GM21381 (cell line): ENCODE measurements around the gene KLHL13.
"Not testable (repeated sequence)": the region's sequence is repeated elsewhere in the genome, so short reads cannot be mapped to it uniquely, and the experiment has no call there.

Experiments used
- ATAC-seq: cut with Tn5 transposase; IDR thresholded peaks from one replicate; pipeline ENCODE4 v1.9.1; 2021; ENCODE audit warnings: mild to moderate bottlenecking, moderate library complexity; ENCODE audit not compliant: unreplicated experiment

Gene KLHL13

DNA sequence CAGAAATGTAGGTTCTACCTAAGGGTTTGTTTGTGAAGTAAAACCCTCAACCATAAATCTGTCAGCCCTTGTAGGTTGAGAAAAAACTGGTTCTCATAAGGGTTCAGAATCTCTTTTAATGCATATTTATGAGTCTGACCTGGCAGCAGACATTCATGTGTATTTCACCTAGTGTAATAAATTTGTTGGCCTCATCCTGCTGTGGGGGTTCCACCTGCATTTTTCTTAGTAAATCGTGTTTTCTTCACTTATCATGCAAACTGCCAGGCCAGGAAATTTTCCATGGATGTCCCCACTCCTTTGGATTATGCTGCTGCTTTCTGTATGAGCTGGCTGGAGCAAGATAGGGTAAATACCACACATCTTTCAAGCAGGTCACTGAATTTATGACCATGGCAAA lies 42.4 kb downstream of the KLHL13 start:
- no peak for ATAC-seq

GRCh38 chrX:118066867-118067515 lies 49.6 kb downstream of the KLHL13 start:
- ATAC-seq, result no peak

DNA sequence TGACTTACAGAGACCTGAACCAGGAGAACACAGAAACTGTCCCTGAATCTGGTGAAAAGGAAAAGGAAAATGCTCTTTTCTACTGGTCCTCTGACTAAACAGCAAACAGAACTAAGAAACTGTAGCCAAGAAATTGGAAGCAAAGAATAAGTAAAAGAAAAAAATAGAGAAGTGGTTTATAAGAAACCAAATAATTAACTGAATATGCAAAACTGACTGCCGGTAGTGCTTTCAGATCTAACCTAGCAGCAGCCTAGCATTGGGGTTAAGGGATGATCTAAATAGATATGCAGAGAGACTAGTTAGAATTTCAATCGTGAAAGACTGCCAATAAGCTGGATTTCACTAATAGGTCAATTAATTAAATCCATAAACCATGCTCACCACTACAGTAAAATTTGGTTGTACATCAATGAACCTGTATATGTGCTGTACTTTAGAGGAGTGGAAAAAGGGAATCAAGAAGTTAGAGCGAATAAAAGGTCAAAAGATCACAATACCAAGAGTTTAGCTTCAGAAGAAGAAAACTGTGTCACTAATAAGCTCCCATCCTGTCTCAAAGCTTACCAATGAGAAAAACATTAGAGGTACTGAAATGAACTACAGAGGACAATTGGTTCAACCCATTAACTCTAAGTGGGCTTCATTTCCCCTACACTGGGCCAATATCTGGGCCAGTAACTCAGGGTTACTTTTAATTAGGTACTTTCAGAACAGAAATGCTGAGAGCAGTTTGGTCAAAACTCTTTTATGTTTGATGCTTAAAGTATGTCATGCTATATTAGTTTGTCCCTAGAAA lies 53.6 kb downstream of the KLHL13 start:
- ATAC-seq, result peak; percentile 79

GRCh38 chrX:118062048-118062789 lies 54.4 kb downstream of the KLHL13 start:
- ATAC-seq, result peak; percentile 27

DNA sequence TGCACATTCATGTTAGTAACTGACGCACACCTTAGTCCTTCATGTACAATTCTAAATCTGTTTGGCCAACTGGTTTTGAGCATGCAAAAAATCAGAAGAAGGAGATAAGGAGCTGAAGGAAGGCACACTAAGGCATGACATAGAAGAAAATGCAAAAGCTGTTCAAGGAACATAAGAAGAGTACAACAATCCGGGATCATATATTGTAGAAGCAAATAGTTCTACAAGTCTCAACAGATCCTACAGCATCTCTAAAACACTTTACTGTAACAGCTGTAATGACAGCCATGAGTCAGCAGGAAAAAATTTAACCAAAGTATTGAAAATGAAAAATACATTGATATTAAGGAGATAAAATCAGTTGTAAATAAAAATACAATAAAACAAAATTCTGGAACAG lies 57.7 kb downstream of the KLHL13 start:
- ATAC-seq, result no peak

DNA sequence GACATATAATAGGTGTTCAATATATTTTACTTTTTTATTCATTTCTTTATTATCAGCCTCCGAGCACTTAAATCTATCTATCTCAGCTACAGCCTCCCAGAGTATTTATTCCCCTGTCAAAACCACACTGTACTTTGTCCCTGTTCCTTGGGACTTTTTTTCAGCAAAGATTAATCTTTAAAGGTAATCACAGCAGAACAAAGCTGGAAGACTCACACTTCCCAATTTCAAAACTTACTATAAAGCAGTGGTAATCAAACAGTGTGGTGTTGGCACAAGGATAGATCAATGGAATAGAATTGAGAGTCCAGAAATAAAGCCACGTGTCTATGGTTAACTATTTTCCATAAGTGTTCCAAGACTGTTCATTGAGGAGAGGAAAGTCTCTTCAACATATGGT lies 59.7 kb downstream of the KLHL13 start:
- ATAC-seq, result no peak

GRCh38 chrX:118049713-118050112 lies 66.9 kb downstream of the KLHL13 start:
- ATAC-seq, result no peak

DNA sequence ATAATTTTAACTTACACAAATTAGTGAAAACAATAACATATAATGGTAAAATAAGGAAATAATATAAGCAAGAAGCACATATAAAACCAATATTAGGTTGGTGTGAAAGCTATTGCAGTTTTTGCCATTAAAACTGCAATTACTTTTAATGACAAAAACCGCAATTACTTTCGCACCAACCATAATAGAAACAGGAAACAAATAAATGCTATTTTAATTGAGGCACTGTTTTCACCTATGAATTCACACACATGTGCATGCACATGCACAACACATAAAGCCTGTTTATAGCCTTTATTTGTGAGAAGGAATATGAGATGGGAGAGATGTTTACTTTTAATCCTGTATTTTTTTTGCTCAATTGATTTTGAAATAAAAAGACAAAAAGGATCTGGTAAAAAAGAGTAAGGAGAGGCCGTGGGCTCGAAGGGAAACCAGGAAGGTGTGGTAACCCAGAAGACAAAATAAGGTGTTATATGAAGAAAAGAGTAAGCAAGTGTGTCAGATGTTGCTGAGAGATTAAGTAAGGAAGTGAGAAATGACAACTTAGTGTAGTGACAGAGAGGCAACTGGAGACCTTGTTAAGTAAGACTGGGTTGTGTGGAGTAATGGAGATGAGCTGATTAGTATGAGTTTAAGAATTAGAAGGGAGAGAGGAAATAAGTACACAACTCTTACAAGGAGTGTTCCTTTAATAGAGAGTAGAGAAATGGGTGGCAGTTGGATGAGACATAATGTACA lies 69.0 kb downstream of the KLHL13 start:
- peak; percentile 55 for ATAC-seq

GRCh38 chrX:118039591-118039990 lies 77.0 kb downstream of the KLHL13 start:
- ATAC-seq, result no peak

DNA sequence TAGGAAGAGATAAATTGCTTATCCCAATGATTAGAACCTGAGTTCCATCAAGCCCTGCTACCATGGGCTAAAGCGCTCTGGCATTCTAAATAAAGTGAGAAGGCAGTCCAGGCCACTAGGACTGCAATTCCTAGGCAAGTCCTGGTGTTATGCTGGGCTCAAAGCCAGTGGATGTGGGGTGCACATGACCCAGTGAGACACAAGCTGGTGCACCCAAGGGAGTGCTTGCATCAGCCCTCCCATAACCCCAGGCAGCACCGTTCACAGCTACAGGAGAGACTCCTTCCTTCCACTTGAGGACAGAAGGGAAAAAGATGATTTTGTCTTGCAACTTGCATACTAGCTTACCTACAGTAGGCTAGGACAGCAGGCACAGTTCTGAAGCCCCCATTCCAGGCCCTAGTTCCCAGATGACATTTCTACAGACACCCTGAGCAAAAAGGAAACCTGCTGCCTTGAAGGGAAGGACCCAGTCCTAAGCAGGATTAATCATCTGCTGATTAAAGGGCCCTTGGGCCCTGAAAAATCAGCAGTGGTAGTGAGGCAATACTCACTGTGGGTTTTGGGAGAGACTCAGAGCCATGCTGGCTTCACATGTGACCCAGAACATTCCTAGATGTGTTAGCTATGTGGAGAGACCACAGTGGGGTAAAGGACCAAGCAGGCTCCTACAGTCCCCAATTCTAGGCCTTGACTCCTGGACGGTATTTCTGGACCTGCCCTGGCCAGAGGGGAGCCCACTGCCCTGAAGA lies 77.8 kb downstream of the KLHL13 start:
- ATAC-seq, result no peak

- no peak for ATAC-seq
Measured at GRCh38 chrX:118026631-118027030, 90.0 kb downstream of the KLHL13 start.

DNA sequence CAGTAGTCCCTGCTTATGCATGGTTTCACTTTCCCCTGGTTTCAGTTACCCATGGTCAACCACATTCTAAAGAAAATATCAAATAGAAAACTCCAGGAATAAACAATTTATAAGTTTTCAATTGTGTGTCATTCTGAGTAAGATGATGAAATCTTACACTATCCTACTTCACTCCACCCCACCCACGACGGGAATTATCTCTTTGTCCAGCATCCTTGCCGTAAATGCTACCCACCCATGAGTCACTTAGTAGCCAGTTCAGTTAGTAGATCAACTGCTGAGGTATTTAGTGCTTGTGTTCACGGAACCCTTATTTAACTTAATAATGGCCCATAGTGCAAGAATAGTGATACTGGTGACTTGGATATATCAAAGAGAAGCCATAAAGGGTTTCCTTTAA lies 91.4 kb downstream of the KLHL13 start:
- no peak for ATAC-seq

DNA sequence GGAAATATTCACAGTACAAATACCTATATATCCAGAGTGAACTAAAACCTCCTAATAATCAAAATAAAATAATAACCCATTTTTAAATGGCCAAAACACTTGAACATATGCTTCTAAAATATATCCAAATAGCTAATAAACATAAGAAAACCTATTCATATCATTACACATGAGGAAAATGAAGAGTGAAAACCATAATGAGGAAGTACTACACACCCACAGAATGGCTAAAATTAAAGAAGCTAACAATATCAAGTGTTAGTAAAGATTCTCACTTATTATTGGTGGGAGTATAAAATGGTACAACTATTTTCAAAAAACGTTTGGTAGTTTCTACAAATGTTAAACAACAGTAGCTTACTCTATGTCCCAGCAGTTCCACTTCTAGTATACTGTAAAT lies 92.1 kb downstream of the KLHL13 start:
- ATAC-seq, result no peak

DNA sequence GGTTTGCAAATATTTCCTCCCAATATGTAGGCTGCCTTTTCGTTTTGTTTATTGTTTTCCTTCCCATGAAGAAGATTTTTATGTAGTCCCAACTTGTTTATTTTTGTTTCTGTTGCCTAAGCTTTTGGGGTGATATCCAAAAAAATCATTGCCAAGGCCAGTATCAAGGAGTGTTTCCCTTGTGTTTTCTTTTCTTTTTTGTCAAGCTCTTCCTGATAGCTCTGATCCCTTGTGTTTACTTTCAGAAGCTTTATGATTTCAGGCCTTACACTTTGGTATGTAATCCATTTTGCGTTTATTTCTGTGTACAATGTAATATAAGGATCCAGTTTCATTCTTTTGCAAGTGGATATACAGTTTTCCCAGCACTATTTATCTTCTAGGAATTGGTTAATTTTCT lies 93.9 kb downstream of the KLHL13 start:
- no peak for ATAC-seq

DNA sequence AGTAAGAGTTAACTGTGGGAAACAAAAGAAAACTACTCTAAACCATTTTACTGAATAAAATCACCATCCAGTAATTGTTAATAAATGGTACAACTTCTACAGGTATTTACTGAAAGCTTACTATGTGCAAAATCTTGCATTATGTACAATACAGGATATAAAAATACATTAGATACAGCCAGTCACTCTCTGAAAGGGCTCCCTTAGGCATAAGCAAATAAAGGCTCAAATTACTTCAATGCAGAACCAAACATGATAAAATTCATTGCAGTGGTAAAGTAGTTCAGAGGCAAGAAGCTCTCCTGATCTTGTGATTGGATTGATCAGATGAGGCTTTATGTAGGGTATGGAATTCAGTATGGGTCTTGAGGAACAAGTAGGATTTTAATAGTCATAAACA lies 100.2 kb downstream of the KLHL13 start:
- ATAC-seq, result no peak

DNA sequence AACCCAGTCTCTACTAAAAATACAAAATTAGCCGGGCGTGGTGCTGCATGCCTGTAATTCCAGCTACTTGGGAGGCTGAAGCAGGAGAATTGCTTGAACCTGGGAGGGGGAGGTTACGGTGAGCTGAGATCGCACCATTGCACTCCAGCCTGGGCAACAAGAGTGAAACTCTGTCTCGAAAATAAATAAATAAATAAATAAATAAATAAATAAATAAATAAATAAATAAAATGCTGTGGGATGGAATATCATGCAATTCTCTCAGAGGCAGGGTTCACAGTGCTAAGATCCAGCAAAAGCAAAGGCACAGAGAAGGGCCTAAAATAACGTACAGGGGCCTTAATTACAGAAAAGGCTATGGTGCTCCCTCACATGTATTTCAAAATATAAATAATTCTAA lies 114.2 kb downstream of the KLHL13 start:
- not testable (repeated sequence) for ATAC-seq

- no peak for ATAC-seq
Measured at GRCh38 chrX:118000518-118000917, 116.1 kb downstream of the KLHL13 start.

GRCh38 chrX:117998171-117998570 lies 118.4 kb downstream of the KLHL13 start:
- ATAC-seq, result no peak

GRCh38 chrX:117996918-117997480 lies 119.6 kb downstream of the KLHL13 start:
- ATAC-seq, result no peak

GRCh38 chrX:117996408-117996807 lies 120.2 kb downstream of the KLHL13 start:
- no peak for ATAC-seq
